Neural cell (in vitro differentiated cells): ENCODE data around the gene RAB22A. TPM values are rescaled to one million over a fixed set of nuclear protein-coding genes. Genes with fewer than 3 reads are reported as not detected.

Experiments
- H2AFZ ChIP-seq: fragments of 200-600, 300-800 bp; sonication (generic), shearing (Covaris generic); 2 replicates; pipeline ENCODE4 v1.6.0; 2014; ENCODE audit warnings: low read depth, mild to moderate bottlenecking, antibody characterized with exemption, low read length, moderate library complexity
- H3F3A ChIP-seq: fragments of 200-600 bp; shearing (Covaris generic); 2 replicates; pipeline ENCODE4 v1.6.1; 2016; ENCODE audit warnings: mild to moderate bottlenecking, moderate library complexity, mixed read lengths, antibody characterized with exemption, low read length; ENCODE audit not compliant: insufficient read depth, poor library complexity, severe bottlenecking
- H3K27ac ChIP-seq: fragments of 200-600, 300-800 bp; sonication (generic), shearing (Covaris generic); 2 replicates; pipeline ENCODE4 v1.5.1; 2014; ENCODE audit warnings: mild to moderate bottlenecking, low read length, moderate library complexity
- H3K27me3 ChIP-seq: fragments of 300-800, 200-600 bp; sonication (generic), shearing (Covaris generic); 2 replicates; pipeline ENCODE4 v1.6.0; 2014; ENCODE audit warnings: mild to moderate bottlenecking, low read depth, low read length, moderate library complexity; ENCODE audit not compliant: insufficient read depth
- H3K36me3 ChIP-seq: fragments of 300-800, 200-600 bp; sonication (generic), shearing (Covaris generic); 2 replicates; pipeline ENCODE4 v1.5.1; 2014; ENCODE audit warnings: mild to moderate bottlenecking, antibody characterized with exemption, low read length, moderate library complexity; ENCODE audit not compliant: insufficient read depth
- H3K4me2 ChIP-seq: fragments of 300-800, 200-600 bp; sonication (generic), shearing (Covaris generic); 2 replicates; pipeline ENCODE4 v1.6.0; 2014; ENCODE audit warnings: mild to moderate bottlenecking, low read length
- H3K4me3 ChIP-seq: fragments of 300-800, 200-600 bp; sonication (generic), shearing (Covaris generic); 2 replicates; pipeline ENCODE4 v1.5.1; 2014; ENCODE audit warnings: mild to moderate bottlenecking, low read length, moderate library complexity
- H3K79me2 ChIP-seq: fragments of 200-600 bp; shearing (Covaris generic); replicated peaks from 2 replicates; pipeline ENCODE4 v1.6.0; 2014; ENCODE audit warnings: mild to moderate bottlenecking, low read length, moderate library complexity; ENCODE audit not compliant: insufficient read depth
- H3K9ac ChIP-seq: fragments of 300-800, 200-600 bp; sonication (generic), shearing (Covaris generic); 2 replicates; pipeline ENCODE4 v1.6.1; 2016; ENCODE audit warnings: mild to moderate bottlenecking, low read length, mixed read lengths
- H3K9me2 ChIP-seq: fragments of 200-600 bp; shearing (Covaris generic); 2 replicates; pipeline ENCODE4 v1.6.1; 2016; ENCODE audit warnings: mild to moderate bottlenecking, low read length, mixed read lengths; ENCODE audit not compliant: insufficient read depth
- H3K9me3 ChIP-seq: fragments of 200-600, 300-800 bp; sonication (generic), shearing (Covaris generic); 2 replicates; pipeline ENCODE4 v1.6.1; 2016; ENCODE audit warnings: mild to moderate bottlenecking, mixed run types, low read length, moderate library complexity, mixed read lengths
- H4K20me1 ChIP-seq: fragments of 200-600 bp; shearing (Covaris generic); 2 replicates; pipeline ENCODE4 v1.6.1; 2016; ENCODE audit warnings: mild to moderate bottlenecking, mixed run types; ENCODE audit not compliant: insufficient read depth
- EP300 ChIP-seq: fragments of 450-650 bp; conservative IDR thresholded peaks from 2 replicates; pipeline ENCODE4 v1.6.1; 2014; ENCODE audit warnings: antibody characterized with exemption, mild to moderate bottlenecking, moderate library complexity; ENCODE audit not compliant: poor library complexity, severe bottlenecking
- EZH2 ChIP-seq: fragments of 200-600, 300-800 bp; shearing (Covaris generic), sonication (generic); IDR thresholded peaks from 2 replicates; pipeline ENCODE4 v1.6.1; 2014; ENCODE audit warnings: antibody characterized with exemption, low read length, borderline replicate concordance, mild to moderate bottlenecking; ENCODE audit not compliant: insufficient read depth, poor library complexity, severe bottlenecking
- MXI1 ChIP-seq: fragments of 450-650 bp; conservative IDR thresholded peaks from 2 replicates; pipeline ENCODE4 v1.6.1; 2014; ENCODE audit warnings: antibody characterized with exemption, mild to moderate bottlenecking; ENCODE audit not compliant: poor library complexity, severe bottlenecking
- POLR2AphosphoS5 ChIP-seq: IDR thresholded peaks from 2 replicates; pipeline ENCODE4 v1.6.1; 2012
- RAD21 ChIP-seq: fragments of 450-650 bp; conservative IDR thresholded peaks from 2 replicates; pipeline ENCODE4 v1.6.1; 2014; ENCODE audit warnings: antibody characterized with exemption, mild to moderate bottlenecking, moderate library complexity
- SMC3 ChIP-seq: fragments of 450-650 bp; conservative IDR thresholded peaks from 2 replicates; pipeline ENCODE4 v1.6.1; 2014; ENCODE audit warnings: antibody characterized with exemption, mild to moderate bottlenecking, moderate library complexity; ENCODE audit not compliant: poor library complexity
- TAF1 ChIP-seq: IDR thresholded peaks from 2 replicates; pipeline ENCODE4 v1.6.1; 2012; ENCODE audit warnings: low read depth
- polyA plus RNA-seq: library from polyadenylated mRNA; depleted of rRNA; stranded (reverse); fragments of >200 nt; gene quantifications from 2 replicates; pipeline ENCODE4 v1.2.3, GENCODE V29; 2014
- TF ChIP-seq, protein P1 (sequence below): fragments of 450-650 bp; IDR thresholded peaks from 2 replicates; pipeline ENCODE4 v1.5.1; 2014; ENCODE audit warnings: antibody characterized with exemption, mild to moderate bottlenecking, moderate library complexity; ENCODE audit not compliant: poor library complexity, severe bottlenecking
- TF ChIP-seq, protein P2 (sequence below): IDR thresholded peaks from 2 replicates; pipeline ENCODE4 v1.6.1; 2012; ENCODE audit warnings: borderline replicate concordance

RAB22A gene
- polyA plus RNA-seq, 1 donor from 2014 or later = 15.7 TPM

DNA sequence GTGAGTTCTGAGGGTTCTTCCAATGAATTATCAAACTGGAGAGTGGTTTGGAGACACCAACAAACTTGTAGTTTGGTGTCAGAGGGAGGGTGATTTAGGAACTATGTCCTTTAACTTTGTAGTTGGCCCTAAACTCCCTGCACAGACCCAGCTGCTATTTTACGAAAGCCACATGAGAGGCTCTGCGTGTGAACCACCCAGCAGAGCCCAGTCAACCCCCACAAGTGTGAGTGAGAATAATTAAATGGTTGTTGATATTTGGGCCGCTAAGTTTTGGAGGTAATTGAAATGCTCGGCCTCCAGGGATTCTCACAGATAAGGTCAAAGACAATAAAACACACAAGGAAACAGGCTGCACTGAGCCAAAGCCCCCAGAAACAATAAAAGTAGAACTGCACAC is 72.6 kb downstream of the RAB22A start:
- Histone ChIP-seq H4K20me1 (no peaks in the 10 kb centered on the region), H3K27ac (no peak overlapping the region), H3K9ac (no peak overlapping the region), H3K4me3 (no peak overlapping the region), H3K9me3 (no peaks in the 10 kb centered on the region), H3K9me2 (no peaks in the 10 kb centered on the region), H2AFZ (no peak overlapping the region), H3F3A (no peaks in the 10 kb centered on the region), H3K4me2 (no peak overlapping the region), H3K36me3 (no peaks in the 10 kb centered on the region), H3K79me2 (no peaks in the 10 kb centered on the region), H3K27me3 (no peaks in the 10 kb centered on the region)
- TF ChIP-seq EP300 = no peak
- TF ChIP-seq MXI1 = no peak
- no peak for TF ChIP-seq EZH2
- no peak for TF ChIP-seq SMC3
- no peak for TF ChIP-seq POLR2AphosphoS5
- TF ChIP-seq RAD21 = no peak
- TF ChIP-seq, protein P1, sequence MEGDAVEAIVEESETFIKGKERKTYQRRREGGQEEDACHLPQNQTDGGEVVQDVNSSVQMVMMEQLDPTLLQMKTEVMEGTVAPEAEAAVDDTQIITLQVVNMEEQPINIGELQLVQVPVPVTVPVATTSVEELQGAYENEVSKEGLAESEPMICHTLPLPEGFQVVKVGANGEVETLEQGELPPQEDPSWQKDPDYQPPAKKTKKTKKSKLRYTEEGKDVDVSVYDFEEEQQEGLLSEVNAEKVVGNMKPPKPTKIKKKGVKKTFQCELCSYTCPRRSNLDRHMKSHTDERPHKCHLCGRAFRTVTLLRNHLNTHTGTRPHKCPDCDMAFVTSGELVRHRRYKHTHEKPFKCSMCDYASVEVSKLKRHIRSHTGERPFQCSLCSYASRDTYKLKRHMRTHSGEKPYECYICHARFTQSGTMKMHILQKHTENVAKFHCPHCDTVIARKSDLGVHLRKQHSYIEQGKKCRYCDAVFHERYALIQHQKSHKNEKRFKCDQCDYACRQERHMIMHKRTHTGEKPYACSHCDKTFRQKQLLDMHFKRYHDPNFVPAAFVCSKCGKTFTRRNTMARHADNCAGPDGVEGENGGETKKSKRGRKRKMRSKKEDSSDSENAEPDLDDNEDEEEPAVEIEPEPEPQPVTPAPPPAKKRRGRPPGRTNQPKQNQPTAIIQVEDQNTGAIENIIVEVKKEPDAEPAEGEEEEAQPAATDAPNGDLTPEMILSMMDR = no peak
- TF ChIP-seq TAF1 = no peak
- TF ChIP-seq, protein P2, sequence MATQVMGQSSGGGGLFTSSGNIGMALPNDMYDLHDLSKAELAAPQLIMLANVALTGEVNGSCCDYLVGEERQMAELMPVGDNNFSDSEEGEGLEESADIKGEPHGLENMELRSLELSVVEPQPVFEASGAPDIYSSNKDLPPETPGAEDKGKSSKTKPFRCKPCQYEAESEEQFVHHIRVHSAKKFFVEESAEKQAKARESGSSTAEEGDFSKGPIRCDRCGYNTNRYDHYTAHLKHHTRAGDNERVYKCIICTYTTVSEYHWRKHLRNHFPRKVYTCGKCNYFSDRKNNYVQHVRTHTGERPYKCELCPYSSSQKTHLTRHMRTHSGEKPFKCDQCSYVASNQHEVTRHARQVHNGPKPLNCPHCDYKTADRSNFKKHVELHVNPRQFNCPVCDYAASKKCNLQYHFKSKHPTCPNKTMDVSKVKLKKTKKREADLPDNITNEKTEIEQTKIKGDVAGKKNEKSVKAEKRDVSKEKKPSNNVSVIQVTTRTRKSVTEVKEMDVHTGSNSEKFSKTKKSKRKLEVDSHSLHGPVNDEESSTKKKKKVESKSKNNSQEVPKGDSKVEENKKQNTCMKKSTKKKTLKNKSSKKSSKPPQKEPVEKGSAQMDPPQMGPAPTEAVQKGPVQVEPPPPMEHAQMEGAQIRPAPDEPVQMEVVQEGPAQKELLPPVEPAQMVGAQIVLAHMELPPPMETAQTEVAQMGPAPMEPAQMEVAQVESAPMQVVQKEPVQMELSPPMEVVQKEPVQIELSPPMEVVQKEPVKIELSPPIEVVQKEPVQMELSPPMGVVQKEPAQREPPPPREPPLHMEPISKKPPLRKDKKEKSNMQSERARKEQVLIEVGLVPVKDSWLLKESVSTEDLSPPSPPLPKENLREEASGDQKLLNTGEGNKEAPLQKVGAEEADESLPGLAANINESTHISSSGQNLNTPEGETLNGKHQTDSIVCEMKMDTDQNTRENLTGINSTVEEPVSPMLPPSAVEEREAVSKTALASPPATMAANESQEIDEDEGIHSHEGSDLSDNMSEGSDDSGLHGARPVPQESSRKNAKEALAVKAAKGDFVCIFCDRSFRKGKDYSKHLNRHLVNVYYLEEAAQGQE = no peak

DNA sequence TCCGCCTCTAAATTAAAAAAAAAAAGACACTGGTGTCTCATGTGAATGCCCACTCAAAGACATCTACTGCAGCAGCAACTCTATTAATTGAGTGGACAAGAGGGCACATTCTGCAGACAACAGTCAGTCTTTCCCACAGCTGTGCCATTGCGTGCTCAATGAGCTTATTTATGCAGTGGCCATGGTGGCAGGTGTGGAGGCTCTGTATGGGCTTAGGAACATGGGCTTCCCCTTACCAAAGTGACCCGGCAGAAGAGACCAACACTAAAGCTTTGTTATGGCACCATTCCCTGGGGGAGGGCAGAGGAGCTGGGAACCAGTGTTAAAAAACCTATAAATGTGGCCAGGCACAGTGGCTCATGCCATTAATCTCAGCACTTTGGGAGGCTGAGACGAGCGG is 75.3 kb downstream of the RAB22A start:
- H3K9me3 ChIP-seq = no peaks in the 10 kb centered on the region
- no peaks in the 10 kb centered on the region for H3K27me3 ChIP-seq
- no peak overlapping the region for H3K4me2 ChIP-seq
- H3F3A ChIP-seq = peaks cover 3% of the 10 kb centered on the region
- TF ChIP-seq, protein P1 = no peak
- TF ChIP-seq MXI1 = no peak
- no peak for TF ChIP-seq EZH2
- no peak for TF ChIP-seq TAF1
- no peak for TF ChIP-seq SMC3
- no peak for TF ChIP-seq POLR2AphosphoS5
- TF ChIP-seq, protein P2 = no peak
- H3K36me3 ChIP-seq = no peaks in the 10 kb centered on the region
- H2AFZ ChIP-seq = no peak overlapping the region
- H3K79me2 ChIP-seq = peaks cover 6% of the 10 kb centered on the region
- H3K27ac ChIP-seq = no peak overlapping the region
- no peak overlapping the region for H3K9ac ChIP-seq
- no peaks in the 10 kb centered on the region for H3K9me2 ChIP-seq
- H4K20me1 ChIP-seq = no peaks in the 10 kb centered on the region
- no peak overlapping the region for H3K4me3 ChIP-seq
